B cell (primary cell): ENCODE data around the gene PTPN14.

Source experiments
- EZH2 ChIP-seq: IDR thresholded peaks from 2 replicates; pipeline ENCODE4 v1.6.1; 2012; ENCODE audit warnings: borderline replicate concordance, low read depth, mild to moderate bottlenecking, moderate library complexity, low read length; ENCODE audit not compliant: insufficient read depth, poor library complexity, severe bottlenecking
- TF ChIP-seq, protein P1 (sequence below): fragments of 200-600 bp; IDR thresholded peaks from one replicate; pipeline ENCODE4 v1.8.0; 2022; ENCODE audit warnings: antibody characterized with exemption, mild to moderate bottlenecking

DNA sequence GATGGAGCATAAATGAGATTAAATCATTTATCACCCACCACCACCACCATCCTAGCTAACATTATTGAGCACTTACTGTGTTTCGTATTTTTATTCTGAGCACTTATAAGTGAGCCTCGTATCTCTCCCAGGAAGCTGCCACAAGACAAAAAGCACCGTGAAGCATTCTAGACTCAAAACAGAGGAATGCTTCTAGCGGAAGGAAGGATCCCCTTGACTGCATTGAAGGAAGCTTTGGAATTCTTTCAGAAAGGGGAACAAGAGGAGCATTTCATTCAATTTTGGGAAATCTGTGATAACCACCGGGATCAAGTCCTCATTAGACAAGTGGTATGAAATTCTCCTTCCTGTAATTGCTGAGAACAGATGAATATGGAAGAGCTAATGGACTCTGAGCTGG is 66.3 kb downstream of the PTPN14 start:
- TF ChIP-seq, protein P1, sequence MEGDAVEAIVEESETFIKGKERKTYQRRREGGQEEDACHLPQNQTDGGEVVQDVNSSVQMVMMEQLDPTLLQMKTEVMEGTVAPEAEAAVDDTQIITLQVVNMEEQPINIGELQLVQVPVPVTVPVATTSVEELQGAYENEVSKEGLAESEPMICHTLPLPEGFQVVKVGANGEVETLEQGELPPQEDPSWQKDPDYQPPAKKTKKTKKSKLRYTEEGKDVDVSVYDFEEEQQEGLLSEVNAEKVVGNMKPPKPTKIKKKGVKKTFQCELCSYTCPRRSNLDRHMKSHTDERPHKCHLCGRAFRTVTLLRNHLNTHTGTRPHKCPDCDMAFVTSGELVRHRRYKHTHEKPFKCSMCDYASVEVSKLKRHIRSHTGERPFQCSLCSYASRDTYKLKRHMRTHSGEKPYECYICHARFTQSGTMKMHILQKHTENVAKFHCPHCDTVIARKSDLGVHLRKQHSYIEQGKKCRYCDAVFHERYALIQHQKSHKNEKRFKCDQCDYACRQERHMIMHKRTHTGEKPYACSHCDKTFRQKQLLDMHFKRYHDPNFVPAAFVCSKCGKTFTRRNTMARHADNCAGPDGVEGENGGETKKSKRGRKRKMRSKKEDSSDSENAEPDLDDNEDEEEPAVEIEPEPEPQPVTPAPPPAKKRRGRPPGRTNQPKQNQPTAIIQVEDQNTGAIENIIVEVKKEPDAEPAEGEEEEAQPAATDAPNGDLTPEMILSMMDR, result no peak
- TF ChIP-seq EZH2, result no peak
